IMR-90 (cell line): ENCODE data around the gene WDR74. TPM values are rescaled to one million over a fixed set of nuclear protein-coding genes. Genes with fewer than 3 reads are reported as not detected.

Experiments used
- ATAC-seq: fragments of 200-7000 bp; cut with Tn5 transposase; 2 replicates; pipeline ENCODE4 v1.9.1; 2020; ENCODE audit warnings: low read depth, mild to moderate bottlenecking, moderate library complexity
- BruUV-seq: library from RNA; stranded (reverse); fragments of 400-500 nt; replicated peaks from 2 replicates; lab custom pipeline; 2021; lab: Mats Ljungman, UMichigan
- CTCF ChIA-PET: fragments of 300-600 bp; formaldehyde crosslinking; extraction: SDS; loops from one replicate; lab custom pipeline; 2021; ENCODE audit warnings: antibody characterized with exemption; lab: Yijun Ruan, JAX
- POLR2A ChIA-PET: fragments of 300-600 bp; sonication (Branson Sonifier 250); formaldehyde crosslinking; loops from one replicate; lab custom pipeline; 2022; ENCODE audit warnings: antibody characterized with exemption; ENCODE audit not compliant: unreplicated experiment; lab: Charles Lee
- DNase-seq: peaks from one replicate; pipeline ENCODE4 v3.0.0; 2013
- H2AFZ ChIP-seq: replicated peaks from 2 replicates; pipeline ENCODE3; 2013; ENCODE audit warnings: low read length, mild to moderate bottlenecking; ENCODE audit not compliant: poor library complexity
- H2AK5ac ChIP-seq: 2 replicates; pipeline ENCODE4 v1.6.1; 2013; ENCODE audit warnings: low read depth, low read length, inconsistent platforms
- H2AK9ac ChIP-seq: replicated peaks from 2 replicates; pipeline ENCODE3; 2013; ENCODE audit warnings: mild to moderate bottlenecking, low read depth, low read length, moderate library complexity; ENCODE audit not compliant: poor library complexity
- H2BK120ac ChIP-seq: 2 replicates; pipeline ENCODE4 v1.6.1; 2013; ENCODE audit warnings: low read depth, low read length, inconsistent platforms
- H2BK15ac ChIP-seq: 3 replicates; pipeline ENCODE4 v1.6.1; 2013; ENCODE audit warnings: low read depth, low read length, inconsistent platforms
- H2BK20ac ChIP-seq: 2 replicates; pipeline ENCODE4 v1.6.1; 2013; ENCODE audit warnings: low read depth, mild to moderate bottlenecking, inconsistent platforms, low read length, moderate library complexity
- H2BK5ac ChIP-seq: 2 replicates; pipeline ENCODE4 v1.6.1; 2013; ENCODE audit warnings: mild to moderate bottlenecking, low read depth, low read length, inconsistent platforms; ENCODE audit not compliant: poor library complexity, severe bottlenecking
- H3K14ac ChIP-seq: replicated peaks from 2 replicates; pipeline ENCODE4 v1.6.1; 2013; ENCODE audit warnings: low read depth, low read length, inconsistent platforms
- H3K18ac ChIP-seq: 2 replicates; pipeline ENCODE4 v1.6.1; 2013; ENCODE audit warnings: low read depth, low read length, control low read depth
- H3K23ac ChIP-seq: 2 replicates; pipeline ENCODE4 v1.6.1; 2013; ENCODE audit warnings: low read depth, low read length, inconsistent platforms
- H3K27ac ChIP-seq: 2 replicates; pipeline ENCODE4 v1.5.1; 2013; ENCODE audit warnings: mild to moderate bottlenecking, control low read depth, low read length; ENCODE audit not compliant: insufficient read depth
- H3K27me3 ChIP-seq: 2 replicates; pipeline ENCODE4 v1.6.1; 2013; ENCODE audit warnings: low read length; ENCODE audit not compliant: control insufficient read depth, insufficient read depth
- H3K36me3 ChIP-seq: 2 replicates; pipeline ENCODE4 v1.6.1; 2013; ENCODE audit warnings: low read length, mixed read lengths; ENCODE audit not compliant: control insufficient read depth, insufficient read depth
- H3K4ac ChIP-seq: 2 replicates; pipeline ENCODE4 v1.6.1; 2013; ENCODE audit warnings: low read depth, low read length, inconsistent platforms
- H3K4me1 ChIP-seq: 2 replicates; pipeline ENCODE4 v1.6.1; 2013; ENCODE audit warnings: low read length, mixed read lengths; ENCODE audit not compliant: control insufficient read depth, insufficient read depth
- H3K4me2 ChIP-seq: 2 replicates; pipeline ENCODE4 v1.6.1; 2013; ENCODE audit warnings: low read depth, mild to moderate bottlenecking, control low read depth, low read length, moderate library complexity
- H3K4me3 ChIP-seq: 2 replicates; pipeline ENCODE4 v1.5.1; 2013; ENCODE audit warnings: low read depth, mild to moderate bottlenecking, control low read depth, low read length, moderate library complexity; ENCODE audit not compliant: insufficient read depth
- H3K56ac ChIP-seq: 2 replicates; pipeline ENCODE4 v1.6.1; 2013; ENCODE audit warnings: low read length, inconsistent platforms; ENCODE audit not compliant: insufficient read depth; ENCODE audit errors: extremely low read depth
- H3K79me1 ChIP-seq, 2 experiments: 2 replicates each; pipeline ENCODE4 v1.6.1; 2013; ENCODE audit warnings: low read length in 2 of 2, inconsistent platforms in 1 of 2, low read depth in 1 of 2
- H3K9ac ChIP-seq: 2 replicates; pipeline ENCODE4 v1.6.1; 2013; ENCODE audit warnings: low read depth, low read length, control low read depth
- H3K9me1 ChIP-seq: 2 replicates; pipeline ENCODE4 v1.6.1; 2013; ENCODE audit warnings: low read length, inconsistent platforms; ENCODE audit not compliant: insufficient read depth
- H3K9me3 ChIP-seq: 2 replicates; pipeline ENCODE4 v1.6.1; 2013; ENCODE audit warnings: low read length; ENCODE audit not compliant: control insufficient read depth, insufficient read depth
- H4K20me1 ChIP-seq: 2 replicates; pipeline ENCODE4 v1.6.1; 2013; ENCODE audit warnings: low read length, inconsistent platforms; ENCODE audit not compliant: insufficient read depth
- H4K5ac ChIP-seq: 2 replicates; pipeline ENCODE4 v1.6.1; 2013; ENCODE audit warnings: mild to moderate bottlenecking, low read depth, low read length, control low read depth
- H4K8ac ChIP-seq, 2 experiments: 2 replicates each; pipeline ENCODE4 v1.6.1; 2013; ENCODE audit warnings: low read depth in 2 of 2, low read length in 2 of 2, control low read depth in 1 of 2, inconsistent platforms in 1 of 2
- H4K91ac ChIP-seq: 2 replicates; pipeline ENCODE4 v1.6.1; 2013; ENCODE audit warnings: low read depth, low read length, inconsistent platforms; ENCODE audit not compliant: insufficient read depth
- FOS ChIP-seq: fragments of 150-350 bp; IDR thresholded peaks from 2 replicates; pipeline ENCODE4 v1.6.1; 2016; ENCODE audit warnings: low read depth, low read length
- MXI1 ChIP-seq: IDR thresholded peaks from 2 replicates; pipeline ENCODE4 v1.6.1; 2012; ENCODE audit warnings: low read depth, mild to moderate bottlenecking, low read length, moderate library complexity, borderline replicate concordance
- RAD21 ChIP-seq: IDR thresholded peaks from 2 replicates; pipeline ENCODE4 v1.6.1; 2012; ENCODE audit warnings: low read length, improper control_type of control experiment
- WGBS, 2 experiments: methylation state at CpG; one replicate each; pipeline versions ENCODE4 v1.1.5 to v1.1.7; 2013; ENCODE audit warnings: missing lambda C conversion rate in 2 of 2; ENCODE audit not compliant: insufficient read length in 1 of 2; ENCODE audit errors: extremely low coverage in 2 of 2; 5-methylcytosine and 5-hydroxymethylcytosine counted together
- dilution Hi-C: fragments of 300-500 bp; cut with HindIII; formaldehyde crosslinking; loops from one replicate; pipeline ENCODE4 v1.14.3; 2018; ENCODE audit warnings: low sequenced_read_pairs; ENCODE audit not compliant: unreplicated experiment
- in situ Hi-C: fragments of 300-500 bp; cut with MboI; formaldehyde crosslinking; loops from 3 replicates; pipeline ENCODE4 v1.14.3; 2019; ENCODE audit warnings: low sequenced_read_pairs, inconsistent platforms, mixed read lengths
- intact Hi-C: fragments of 100-400 bp; cut with micrococcal nuclease; formaldehyde crosslinking; loops from 2 replicates; pipeline ENCODE4 v1.10.0; 2022
- polyA plus RNA-seq, 3 experiments: library from polyadenylated mRNA; depleted of rRNA; stranded (reverse); fragments of >200 nt; gene quantifications; 2 replicates each; pipeline ENCODE4 v1.2.3, GENCODE V29; 2012; ENCODE audit warnings: low replicate concordance in 1 of 3
- total RNA-seq: library from RNA; depleted of rRNA; stranded (reverse); fragments of >200 nt; gene quantifications from 2 replicates; pipeline ENCODE4 v1.2.3, GENCODE V29; 2012
- TF ChIP-seq, protein P1 (sequence below): conservative IDR thresholded peaks from 2 replicates; pipeline ENCODE4 v1.5.1; 2012; ENCODE audit warnings: mild to moderate bottlenecking, low read depth, low read length, improper control_type of control experiment

The WDR74 gene
- total and polyA plus RNA-seq, 2 of the 4 experiments (the other 2 are of a cell fraction): 38.4 to 44.3 TPM

DNA sequence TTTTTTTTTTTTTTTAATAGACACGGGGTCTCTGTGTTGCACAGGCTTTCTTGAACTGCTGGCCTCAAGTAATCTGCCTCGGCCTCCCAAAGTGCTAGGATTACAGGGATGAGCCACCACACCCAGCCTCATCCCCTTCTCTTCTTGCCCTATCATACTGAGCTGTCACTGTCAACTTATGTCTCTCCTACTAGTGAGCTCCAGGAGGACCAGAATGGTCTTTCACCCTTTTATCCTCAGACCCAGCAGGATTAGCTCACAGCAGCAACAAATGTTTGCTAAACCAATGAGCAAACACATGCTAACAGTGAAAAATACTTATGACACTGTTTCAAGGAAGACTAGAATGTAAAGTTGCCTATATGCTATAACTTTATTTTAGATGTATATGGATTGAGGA is 27.7 kb downstream of the WDR74 start:
- no peak overlapping the region for H2BK120ac ChIP-seq
- H3K4ac ChIP-seq: no peak overlapping the region
- peaks cover 0 to 13% of the 10 kb centered on the region in 2 experiments; a peak in 1 of 4 replicates for H3K79me1 ChIP-seq
- H3K9me3 ChIP-seq: no peaks in the 10 kb centered on the region
- peaks cover 12% of the 10 kb centered on the region for H3K4me1 ChIP-seq
- no peak overlapping the region for H3K4me3 ChIP-seq
- H4K8ac ChIP-seq: no peak overlapping the region
- no peak overlapping the region for H3K9ac ChIP-seq
- no peak overlapping the region for H4K91ac ChIP-seq
- peaks cover 20% of the 10 kb centered on the region for H3K36me3 ChIP-seq
- H3K27me3 ChIP-seq: no peaks in the 10 kb centered on the region
- POLR2A ChIA-PET: interaction anchor here (0.7 kb wide), 1 partner anchor 108 kb away, joined by 3 read pairs; no protein-coding TSS in a partner anchor
- no peak overlapping the region for H3K18ac ChIP-seq
- dilution Hi-C loops: no loop called here
- peaks cover 10% of the 10 kb centered on the region for H3K9me1 ChIP-seq
- no peak overlapping the region for H2AK9ac ChIP-seq
- BruUV-seq: no TSS peak
- no peak overlapping the region for H3K56ac ChIP-seq
- DNase-seq (no peak), ATAC-seq (no peak)
- H3K4me2 ChIP-seq: no peak overlapping the region
- no peak overlapping the region for H2BK15ac ChIP-seq
- no peak overlapping the region for H2BK5ac ChIP-seq
- H4K20me1 ChIP-seq: no peaks in the 10 kb centered on the region
- H3K14ac ChIP-seq: no peak overlapping the region
- no peak overlapping the region for H2BK20ac ChIP-seq
- CTCF ChIA-PET: interaction anchor here (0.5 to 0.6 kb wide), 2 partner anchors 20 to 192 kb away, joined by 3 to 4 read pairs; partner anchors contain the start of gene STX5
- no peak overlapping the region for H2AK5ac ChIP-seq
- in situ Hi-C loops: no loop called here
- H2AFZ ChIP-seq: no peak overlapping the region
- no peak for TF ChIP-seq FOS
- no peak for TF ChIP-seq RAD21
- TF ChIP-seq, protein P1, sequence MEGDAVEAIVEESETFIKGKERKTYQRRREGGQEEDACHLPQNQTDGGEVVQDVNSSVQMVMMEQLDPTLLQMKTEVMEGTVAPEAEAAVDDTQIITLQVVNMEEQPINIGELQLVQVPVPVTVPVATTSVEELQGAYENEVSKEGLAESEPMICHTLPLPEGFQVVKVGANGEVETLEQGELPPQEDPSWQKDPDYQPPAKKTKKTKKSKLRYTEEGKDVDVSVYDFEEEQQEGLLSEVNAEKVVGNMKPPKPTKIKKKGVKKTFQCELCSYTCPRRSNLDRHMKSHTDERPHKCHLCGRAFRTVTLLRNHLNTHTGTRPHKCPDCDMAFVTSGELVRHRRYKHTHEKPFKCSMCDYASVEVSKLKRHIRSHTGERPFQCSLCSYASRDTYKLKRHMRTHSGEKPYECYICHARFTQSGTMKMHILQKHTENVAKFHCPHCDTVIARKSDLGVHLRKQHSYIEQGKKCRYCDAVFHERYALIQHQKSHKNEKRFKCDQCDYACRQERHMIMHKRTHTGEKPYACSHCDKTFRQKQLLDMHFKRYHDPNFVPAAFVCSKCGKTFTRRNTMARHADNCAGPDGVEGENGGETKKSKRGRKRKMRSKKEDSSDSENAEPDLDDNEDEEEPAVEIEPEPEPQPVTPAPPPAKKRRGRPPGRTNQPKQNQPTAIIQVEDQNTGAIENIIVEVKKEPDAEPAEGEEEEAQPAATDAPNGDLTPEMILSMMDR: no peak
- no peak for TF ChIP-seq MXI1
- H3K23ac ChIP-seq: no peak overlapping the region
- H3K27ac ChIP-seq: no peak overlapping the region
- WGBS, 2 experiments: 67% methylated on average over 1 of the region's 2 CpGs; no CpG with 5 or more reads in 1 of the 2 experiments
- intact Hi-C loops: no loop called here
- no peak overlapping the region for H4K5ac ChIP-seq
